Effector memory CD4-positive, alpha-beta T cell (primary cell): ENCODE data around the gene PACS1.

ENCODE experiments used
- DNase-seq, 3 donors: peaks; one replicate each; pipeline ENCODE4 v3.0.0-alpha.2; 2020
- H3K27ac ChIP-seq: 2 replicates; pipeline ENCODE4 v1.7.0; 2013; ENCODE audit warnings: mild to moderate bottlenecking, low read length, moderate library complexity; ENCODE audit not compliant: insufficient read depth, poor library complexity, severe bottlenecking
- H3K27me3 ChIP-seq: replicated peaks from 2 replicates; pipeline ENCODE4 v1.7.0; 2013; ENCODE audit warnings: mild to moderate bottlenecking, low read length; ENCODE audit not compliant: insufficient read depth, control insufficient read depth, poor library complexity, severe bottlenecking
- H3K36me3 ChIP-seq: 2 replicates; pipeline ENCODE4 v1.7.0; 2013; ENCODE audit warnings: mild to moderate bottlenecking, low read length, moderate library complexity; ENCODE audit not compliant: control insufficient read depth, insufficient read depth
- H3K4me1 ChIP-seq: 2 replicates; pipeline ENCODE4 v1.7.0; 2013; ENCODE audit warnings: low read length, mild to moderate bottlenecking; ENCODE audit not compliant: control insufficient read depth, insufficient read depth, poor library complexity, severe bottlenecking
- H3K4me3 ChIP-seq: 2 replicates; pipeline ENCODE4 v1.7.0; 2013; ENCODE audit warnings: low read length, low read depth, mild to moderate bottlenecking; ENCODE audit not compliant: insufficient read depth, poor library complexity, severe bottlenecking
- H3K9me3 ChIP-seq: 2 replicates; pipeline ENCODE4 v1.7.0; 2013; ENCODE audit warnings: mild to moderate bottlenecking, low read length, moderate library complexity; ENCODE audit not compliant: control insufficient read depth

PACS1 gene

GRCh38 chr11:66178871-66179270 is 108.8 kb downstream of the PACS1 start:
- DNase-seq: no peak
- H3K9me3 ChIP-seq: no peaks in the 10 kb centered on the region
- no peak overlapping the region for H3K4me3 ChIP-seq
- H3K4me1 ChIP-seq: peaks cover 4% of the 10 kb centered on the region
- peaks cover 3% of the 10 kb centered on the region for H3K36me3 ChIP-seq
- no peak overlapping the region for H3K27ac ChIP-seq
- H3K27me3 ChIP-seq: no peaks in the 10 kb centered on the region

- Histone ChIP-seq H3K27ac (no peak overlapping the region), H3K9me3 (no peaks in the 10 kb centered on the region), H3K36me3 (peaks cover 14% of the 10 kb centered on the region), H3K27me3 (no peaks in the 10 kb centered on the region), H3K4me3 (no peak overlapping the region), H3K4me1 (peaks cover 4% of the 10 kb centered on the region)
- DNase-seq: no peak
Measured at GRCh38 chr11:66181632-66182315, 111.7 kb downstream of the PACS1 start.

- Histone ChIP-seq H3K27ac (no peak overlapping the region), H3K9me3 (no peaks in the 10 kb centered on the region), H3K36me3 (peaks cover 10% of the 10 kb centered on the region), H3K27me3 (no peaks in the 10 kb centered on the region), H3K4me1 (peaks cover 4% of the 10 kb centered on the region), H3K4me3 (no peak overlapping the region)
- DNase-seq: peak in 2 of 3 donors; percentile 4 to 14
Measured at GRCh38 chr11:66183494-66184048, 113.5 kb downstream of the PACS1 start.

GRCh38 chr11:66184728-66185127 is 114.7 kb downstream of the PACS1 start:
- no peaks in the 10 kb centered on the region for H3K9me3 ChIP-seq
- no peak overlapping the region for H3K4me3 ChIP-seq
- H3K27me3 ChIP-seq: no peaks in the 10 kb centered on the region
- peaks cover 4% of the 10 kb centered on the region for H3K4me1 ChIP-seq
- H3K36me3 ChIP-seq: peaks cover 14% of the 10 kb centered on the region
- no peak overlapping the region for H3K27ac ChIP-seq
- DNase-seq: no peak

- Histone ChIP-seq H3K4me1 (peaks cover 4% of the 10 kb centered on the region), H3K27me3 (no peaks in the 10 kb centered on the region), H3K9me3 (no peaks in the 10 kb centered on the region), H3K4me3 (no peak overlapping the region), H3K36me3 (peaks cover 17% of the 10 kb centered on the region), H3K27ac (no peak overlapping the region)
- no peak for DNase-seq
Measured at GRCh38 chr11:66186470-66186869, 116.4 kb downstream of the PACS1 start.

- H3K27ac ChIP-seq: no peak overlapping the region
- H3K9me3 ChIP-seq: no peaks in the 10 kb centered on the region
- H3K4me3 ChIP-seq: no peak overlapping the region
- no peaks in the 10 kb centered on the region for H3K27me3 ChIP-seq
- DNase-seq: no peak
- H3K4me1 ChIP-seq: peaks cover 4% of the 10 kb centered on the region
- peaks cover 17% of the 10 kb centered on the region for H3K36me3 ChIP-seq
Measured at GRCh38 chr11:66187453-66187852, 117.4 kb downstream of the PACS1 start.

- no peak overlapping the region for H3K27ac ChIP-seq
Measured at GRCh38 chr11:66188580-66188979, 118.5 kb downstream of the PACS1 start.

GRCh38 chr11:66189031-66189745 is 119.1 kb downstream of the PACS1 start:
- no peak for DNase-seq
- Histone ChIP-seq H3K36me3 (peaks cover 29% of the 10 kb centered on the region), H3K4me1 (no peaks in the 10 kb centered on the region), H3K27me3 (no peaks in the 10 kb centered on the region), H3K27ac (no peak overlapping the region), H3K9me3 (no peaks in the 10 kb centered on the region), H3K4me3 (no peak overlapping the region)

More at GRCh38 chr11:66188580-66188979, 118.5 kb downstream of the PACS1 start:
- H3K4me1 ChIP-seq: no peaks in the 10 kb centered on the region
- no peak overlapping the region for H3K4me3 ChIP-seq
- DNase-seq: no peak
- H3K9me3 ChIP-seq: no peaks in the 10 kb centered on the region
- H3K36me3 ChIP-seq: peaks cover 26% of the 10 kb centered on the region
- no peaks in the 10 kb centered on the region for H3K27me3 ChIP-seq

- DNase-seq: no peak
- Histone ChIP-seq H3K4me1 (no peaks in the 10 kb centered on the region), H3K27ac (no peak overlapping the region), H3K4me3 (no peak overlapping the region), H3K9me3 (no peaks in the 10 kb centered on the region), H3K36me3 (peaks cover 39% of the 10 kb centered on the region), H3K27me3 (no peaks in the 10 kb centered on the region)
Measured at GRCh38 chr11:66190786-66191185, 120.7 kb downstream of the PACS1 start.
